ENCODE measurements around the gene IGSF1.

- TF ChIP-seq CTCF (IDR thresholded peaks at IDR 0.05) (no peak), POLR2A (IDR thresholded peaks at IDR 0.05) (no peak), EP300 (IDR thresholded peaks at IDR 0.05) (no peak), POLR2AphosphoS5 (IDR thresholded peaks at IDR 0.05) (no peak)
Observed at GRCh38 chrX:131239057-131239456, 50.0 kb downstream of the IGSF1 start.

All from sigmoid colon (tissue), 4 donors.